ENCODE results near the gene GP2. TPM values are rescaled to one million over a fixed set of nuclear protein-coding genes. Genes with fewer than 3 reads are reported as not detected.

Gene GP2
- total and polyA plus RNA-seq, 2 donors (not counting 3 experiments of a cell fraction or from before 2014, with no cell fraction given), result not detected

GRCh38 chr16:20268409-20268808, 58.9 kb downstream of the GP2 start:
- no TSS peak for BruUV-seq (replicated peaks)
- no peaks in the 10 kb centered on the region for H3K79me2 ChIP-seq (ENCODE audit: control insufficient read depth, insufficient read depth, low read length)

More at GRCh38 chr16:20268409-20268808, 58.9 kb downstream of the GP2 start:
- Histone ChIP-seq H3K4me3 (replicated peaks in 1 of 3; ENCODE audit: insufficient read depth in 1 of 3, low read depth in 1 of 3, low read length in 3 of 3) (no peak overlapping the region), H3K9ac (replicated peaks; ENCODE audit: extremely low read depth, insufficient read depth, low read length) (no peak overlapping the region), H3K9me3 (replicated peaks; ENCODE audit: control insufficient read depth, insufficient read depth, low read length) (no peaks in the 10 kb centered on the region), H4K20me1 (replicated peaks; ENCODE audit: control insufficient read depth, extremely low read depth, insufficient read depth, low read length) (no peaks in the 10 kb centered on the region), H3K4me1 (ENCODE audit: control insufficient read depth, extremely low read depth, insufficient read depth, low read length) (no peaks in the 10 kb centered on the region), H3K9me1 (replicated peaks; ENCODE audit: control insufficient read depth, extremely low read depth, insufficient read depth, low read length) (no peaks in the 10 kb centered on the region), H2AFZ (ENCODE audit: low read depth, low read length) (no peak overlapping the region), H3K27me3 (ENCODE audit: control insufficient read depth in 2 of 2, insufficient read depth in 2 of 2, low read length in 2 of 2) (no peaks in the 10 kb centered on the region), H3K4me2 (ENCODE audit: insufficient read depth, low read length) (no peak overlapping the region), H3K36me3 (ENCODE audit: control insufficient read depth in 2 of 2, extremely low read depth in 1 of 2, insufficient read depth in 2 of 2, low read length in 2 of 2) (no peaks in the 10 kb centered on the region), H3K27ac (ENCODE audit: insufficient read depth, low read depth, low read length) (no peak overlapping the region)
- TF ChIP-seq CTCF (IDR thresholded peaks at IDR 0.05; ENCODE audit: extremely low read depth in 1 of 2, insufficient read depth in 1 of 2, low read depth in 1 of 2, low read length in 2 of 2) (no peak), GATA2 (IDR thresholded peaks at IDR 0.05; ENCODE audit: insufficient read depth, insufficient read length, low read depth, low read length) (no peak), POLR2A (IDR thresholded peaks at IDR 0.05; ENCODE audit: low read depth, low read length) (no peak), FOS (IDR thresholded peaks at IDR 0.05; ENCODE audit: borderline replicate concordance, insufficient read depth, low read length) (no peak), JUN (IDR thresholded peaks at IDR 0.05; ENCODE audit: borderline replicate concordance, insufficient read depth, insufficient read length, low read depth) (no peak), MYC (IDR thresholded peaks at IDR 0.05; ENCODE audit: low read depth, low read length) (no peak), POLR2AphosphoS5 (IDR thresholded peaks at IDR 0.05; ENCODE audit: insufficient read depth, low read depth, low read length) (no peak), EZH2 (IDR thresholded peaks at IDR 0.05; ENCODE audit: borderline replicate concordance, low read depth, low read length, severe bottlenecking) (no peak)
- TF ChIP-seq, protein P1, sequence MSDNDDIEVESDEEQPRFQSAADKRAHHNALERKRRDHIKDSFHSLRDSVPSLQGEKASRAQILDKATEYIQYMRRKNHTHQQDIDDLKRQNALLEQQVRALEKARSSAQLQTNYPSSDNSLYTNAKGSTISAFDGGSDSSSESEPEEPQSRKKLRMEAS (IDR thresholded peaks at IDR 0.05; ENCODE audit: insufficient read depth, insufficient read length), result no peak
- intact Hi-C loops (cut with micrococcal nuclease), result no loop called here
- POLR2A ChIA-PET, result no interaction called here
- DNase-seq (ENCODE audit: low read depth, low spot score) (no peak), FAIRE-seq (no peak)
- CTCF ChIA-PET, result no interaction called here
- dilution Hi-C loops (cut with MboI; ENCODE audit: extremely low pct_ligation_motif_present, low sequenced_read_pairs), result no loop called here

Data from endothelial cell of umbilical vein (primary cell).